Ishikawa (cell line): ENCODE data around the gene SREBF2.
A peak's percentile ranks its signal among the peaks of the same experiment; 100 is the strongest.

ENCODE experiments used
- CEBPB ChIP-seq: IDR thresholded peaks from 2 replicates; pipeline ENCODE4 v1.6.1; 2012
- CREB1 ChIP-seq: IDR thresholded peaks from 2 replicates; pipeline ENCODE4 v1.6.1; 2012; ENCODE audit warnings: low read depth
- EGR1 ChIP-seq: IDR thresholded peaks from 2 replicates; pipeline ENCODE4 v1.6.1; 2012
- EP300 ChIP-seq: IDR thresholded peaks from 2 replicates; pipeline ENCODE4 v1.6.1; 2012; ENCODE audit warnings: borderline replicate concordance
- FOXM1 ChIP-seq: IDR thresholded peaks from 2 replicates; pipeline ENCODE4 v1.6.1; 2012; ENCODE audit warnings: low read depth, borderline replicate concordance
- MAX ChIP-seq: IDR thresholded peaks from 2 replicates; pipeline ENCODE4 v1.6.1; 2012
- NFIC ChIP-seq: IDR thresholded peaks from 2 replicates; pipeline ENCODE4 v1.6.1; 2012
- RAD21 ChIP-seq: IDR thresholded peaks from 2 replicates; pipeline ENCODE4 v1.6.1; 2012; ENCODE audit warnings: low read depth
- REST ChIP-seq: IDR thresholded peaks from 2 replicates; pipeline ENCODE4 v1.6.1; 2012; ENCODE audit warnings: low read depth, mild to moderate bottlenecking
- TAF1 ChIP-seq: IDR thresholded peaks from 2 replicates; pipeline ENCODE4 v1.6.1; 2012; ENCODE audit warnings: low read depth, mild to moderate bottlenecking
- TCF12 ChIP-seq: IDR thresholded peaks from 2 replicates; pipeline ENCODE4 v1.6.1; 2012; ENCODE audit warnings: low read depth
- TEAD4 ChIP-seq: IDR thresholded peaks from 2 replicates; pipeline ENCODE4 v1.6.1; 2012
- USF1 ChIP-seq: IDR thresholded peaks from 2 replicates; pipeline ENCODE4 v1.6.1; 2012
- YY1 ChIP-seq: IDR thresholded peaks from 2 replicates; pipeline ENCODE4 v1.6.1; 2012; ENCODE audit warnings: low read depth
- ZBTB7A ChIP-seq: IDR thresholded peaks from 2 replicates; pipeline ENCODE4 v1.6.1; 2012; ENCODE audit warnings: low read depth

SREBF2 gene

GRCh38 chr22:41911001-41911611 is 78.2 kb downstream of the SREBF2 start:
- no peak for TF ChIP-seq EP300
- TF ChIP-seq YY1: no peak
- no peak for TF ChIP-seq USF1
- no peak for TF ChIP-seq FOXM1
- no peak for TF ChIP-seq TEAD4

GRCh38 chr22:41912338-41913039 is 79.6 kb downstream of the SREBF2 start:
- TF ChIP-seq RAD21: no peak

GRCh38 chr22:41913040-41913719 is 80.3 kb downstream of the SREBF2 start:
- TF ChIP-seq NFIC (no peak), ZBTB7A (no peak), EP300 (no peak), USF1 (no peak), TCF12 (no peak), FOXM1 (no peak), RAD21 (no peak), TAF1 (no peak), EGR1 (no peak), CEBPB (no peak), TEAD4 (no peak), YY1 (no peak)

- TF ChIP-seq MAX (peak; percentile 77), TEAD4 (no peak)
These were observed 81.1 kb downstream of the SREBF2 start for GRCh38 chr22:41913842-41914534.

- TF ChIP-seq EGR1 (no peak), ZBTB7A (peak; percentile 64; the same call in 1 of the 2 replicates)
These were observed 81.7 kb downstream of the SREBF2 start for GRCh38 chr22:41914611-41915034.

- no peak for TF ChIP-seq MAX
- no peak for TF ChIP-seq EP300
- TF ChIP-seq EGR1: no peak
- TF ChIP-seq USF1: no peak
- no peak for TF ChIP-seq CREB1
- no peak for TF ChIP-seq FOXM1
- TF ChIP-seq YY1: no peak
- TF ChIP-seq TEAD4: no peak
- no peak for TF ChIP-seq NFIC
- TF ChIP-seq CEBPB: no peak
- no peak for TF ChIP-seq TCF12
- no peak for TF ChIP-seq TAF1
- no peak for TF ChIP-seq ZBTB7A
- no peak for TF ChIP-seq REST
- no peak for TF ChIP-seq RAD21
These were observed 82.3 kb downstream of the SREBF2 start, which contains the start of gene SHISA8 for GRCh38 chr22:41915035-41915785. TSS of gene SHISA8 (minus strand) at chr22:41915074. CDS start at chr22:41914667, 407 bp downstream.
